CD14-positive monocyte (primary cell): ENCODE measurements around the gene CPNE2. TPM values are rescaled to one million over a fixed set of nuclear protein-coding genes. Genes with fewer than 3 reads are reported as not detected.

Source experiments
- DNase-seq, 3 donors: peaks; one replicate each; pipeline ENCODE4 v3.0.0-alpha.2; 2011 to 2022
- H2AFZ ChIP-seq: 2 replicates; pipeline ENCODE4 v1.6.0; 2012; ENCODE audit warnings: mild to moderate bottlenecking, low read depth, low read length, inconsistent platforms; ENCODE audit not compliant: insufficient read depth, poor library complexity, severe bottlenecking
- H3K27ac ChIP-seq, 2 donors: 1 replicate in 1 of 2; 2 replicates in 1 of 2; pipeline ENCODE4 v1.5.1; 2012 to 2013; ENCODE audit warnings: low read length in 2 of 2, control low read depth in 1 of 2, inconsistent platforms in 1 of 2, low read depth in 1 of 2, mild to moderate bottlenecking in 1 of 2
- H3K27me3 ChIP-seq, 2 donors: one replicate each; pipeline versions ENCODE4 v1.6.0 to v1.6.1; 2011 to 2013; ENCODE audit warnings: low read length in 2 of 2; ENCODE audit not compliant: control insufficient read depth in 2 of 2, insufficient read depth in 2 of 2
- H3K36me3 ChIP-seq, 2 donors: replicated peaks in 1 of 2; 1 replicate in 1 of 2; 2 replicates in 1 of 2; pipeline versions ENCODE4 v1.5.1 to v1.6.1; 2012 to 2013; ENCODE audit warnings: low read length in 2 of 2, control low read depth in 1 of 2, inconsistent platforms in 1 of 2, mild to moderate bottlenecking in 1 of 2; ENCODE audit not compliant: insufficient read depth in 2 of 2, control insufficient read depth in 1 of 2
- H3K4me1 ChIP-seq, 2 donors: 1 replicate in 1 of 2; 2 replicates in 1 of 2; pipeline versions ENCODE4 v1.5.1 to v1.6.1; 2012 to 2013; ENCODE audit warnings: low read length in 2 of 2, control low read depth in 1 of 2, inconsistent platforms in 1 of 2, mild to moderate bottlenecking in 1 of 2, moderate library complexity in 1 of 2; ENCODE audit not compliant: insufficient read depth in 2 of 2, control insufficient read depth in 1 of 2
- H3K4me2 ChIP-seq: replicated peaks from 2 replicates; pipeline ENCODE3; 2012; ENCODE audit warnings: low read length, moderate library complexity, mild to moderate bottlenecking; ENCODE audit not compliant: poor library complexity, severe bottlenecking; ENCODE audit errors: extremely low read depth
- H3K4me3 ChIP-seq, 3 experiments: fragments of 200-600 bp in 1 of 3; sonication (generic) in 1 of 3; replicated peaks in 1 of 3; 1 replicate in 2 of 3; 2 replicates in 1 of 3; pipeline ENCODE4 v1.5.1; 2011 to 2013; ENCODE audit warnings: low read length in 3 of 3, mild to moderate bottlenecking in 3 of 3, control low read depth in 2 of 3, low read depth in 2 of 3, inconsistent platforms in 1 of 3, moderate library complexity in 1 of 3
- H3K79me2 ChIP-seq: 2 replicates; pipeline ENCODE4 v1.6.0; 2012; ENCODE audit warnings: mild to moderate bottlenecking, control low read depth, inconsistent platforms, low read length, moderate library complexity; ENCODE audit not compliant: insufficient read depth
- H3K9ac ChIP-seq: 2 replicates; pipeline ENCODE4 v1.6.0; 2017; ENCODE audit warnings: low read length, mild to moderate bottlenecking; ENCODE audit not compliant: insufficient read depth, poor library complexity, severe bottlenecking
- H3K9me3 ChIP-seq, 2 donors: replicated peaks in 1 of 2; 1 replicate in 1 of 2; 2 replicates in 1 of 2; pipeline versions ENCODE4 v1.5.1 to v1.6.1; 2012 to 2013; ENCODE audit warnings: low read length in 2 of 2, control low read depth in 1 of 2; ENCODE audit not compliant: control insufficient read depth in 1 of 2, insufficient read depth in 1 of 2
- H4K20me1 ChIP-seq: 2 replicates; pipeline ENCODE4 v1.6.0; 2012; ENCODE audit warnings: mild to moderate bottlenecking, low read length, control low read depth, moderate library complexity; ENCODE audit not compliant: insufficient read depth
- H3K27ac Mint-ChIP-seq, 7 donors: one replicate each; pipeline ENCODE4 v1.8.0; 2020; ENCODE audit warnings: mild to moderate bottlenecking in 7 of 7, mixed read lengths in 7 of 7, moderate library complexity in 6 of 7, inconsistent platforms in 2 of 7
- H3K27me3 Mint-ChIP-seq, 3 donors: one replicate each; pipeline ENCODE4 v1.8.0; 2021 to 2022; ENCODE audit warnings: low read depth in 3 of 3, mild to moderate bottlenecking in 3 of 3, mixed read lengths in 3 of 3, moderate library complexity in 3 of 3, inconsistent platforms in 1 of 3
- H3K36me3 Mint-ChIP-seq, 2 donors: one replicate each; pipeline ENCODE4 v1.8.0; 2020; ENCODE audit warnings: mixed read lengths in 2 of 2, inconsistent platforms in 1 of 2, mild to moderate bottlenecking in 1 of 2
- H3K4me1 Mint-ChIP-seq: one replicate; pipeline ENCODE4 v1.8.0; 2020; ENCODE audit warnings: mild to moderate bottlenecking, mixed read lengths
- H3K4me3 Mint-ChIP-seq, 2 donors: one replicate each; pipeline ENCODE4 v1.8.0; 2020; ENCODE audit warnings: mild to moderate bottlenecking in 2 of 2, mixed read lengths in 2 of 2, moderate library complexity in 1 of 2
- H3K9me3 Mint-ChIP-seq, 7 donors: one replicate each; pipeline ENCODE4 v1.8.0; 2020 to 2022; ENCODE audit warnings: mixed read lengths in 7 of 7, mild to moderate bottlenecking in 6 of 7, moderate library complexity in 6 of 7, inconsistent platforms in 2 of 7
- CTCF ChIP-seq: fragments of 200-600 bp; IDR thresholded peaks from one replicate; pipeline ENCODE4 v1.8.0; 2022; ENCODE audit warnings: antibody characterized with exemption, mild to moderate bottlenecking
- WGBS: methylation state at CpG from one replicate; pipeline ENCODE4 v1.1.5; 2013; ENCODE audit warnings: missing lambda C conversion rate; ENCODE audit not compliant: insufficient coverage; 5-methylcytosine and 5-hydroxymethylcytosine counted together
- intact Hi-C, 2 donors: fragments of 100-400 bp; cut with micrococcal nuclease; formaldehyde crosslinking; loops; one replicate each; pipeline versions ENCODE4 v1.15.0 to v1.15.1; 2023
- polyA plus RNA-seq, 3 donors: library from polyadenylated mRNA; depleted of rRNA in 1 of 3; unstranded in 2 of 3; stranded (reverse) in 1 of 3; fragments of 300-500 nt in 2 of 3; fragments of >200 nt in 1 of 3; fragmentation: Illumina TruSeq in 2 of 3; gene quantifications; 1 replicate in 2 of 3; 2 replicates in 1 of 3; pipeline ENCODE4 v1.2.3, GENCODE V29; 2012 to 2021

The CPNE2 gene
- polyA plus RNA-seq, 3 donors, result 18.3 to 68.8 (median 23.9) TPM

DNA sequence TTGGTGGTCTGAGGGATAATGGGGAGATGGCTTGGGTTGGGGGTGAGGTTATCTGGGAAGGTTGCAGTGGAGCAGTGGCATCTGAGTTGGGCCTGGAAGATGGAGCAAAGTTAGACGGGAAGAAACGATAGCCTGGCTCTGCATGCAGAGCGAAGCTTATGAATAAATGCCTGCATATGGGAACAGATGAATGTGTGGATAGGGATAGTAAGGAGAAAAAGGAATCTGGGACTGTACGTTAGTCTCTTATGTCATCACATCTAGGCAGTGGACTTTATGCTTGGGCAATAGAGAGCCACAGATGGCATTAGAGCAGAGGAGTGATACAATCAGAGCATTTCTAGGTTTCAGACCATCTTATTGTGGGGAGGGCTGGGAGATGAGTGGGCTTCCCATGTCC is 33.0 kb downstream of the CPNE2 start:
- Mint-ChIP-seq H3K9me3 (peaks cover 0 to 2% (median 0%) of the 10 kb centered on the region in 7 donors), H3K4me1 (peaks cover 16% of the 10 kb centered on the region), H3K4me3 (no peak overlapping the region), H3K27me3 (peaks cover 0 to 1% (median 0%) of the 10 kb centered on the region in 3 donors), H3K27ac (peak overlapping the region in 1 of 7 donors; percentile 65), H3K36me3 (peaks cover 72 to 84% of the 10 kb centered on the region in 2 donors)
- Histone ChIP-seq H3K4me3 (no peak overlapping the region), H3K9me3 (no peaks in the 10 kb centered on the region), H3K27me3 (no peaks in the 10 kb centered on the region), H3K9ac (no peak overlapping the region), H3K4me1 (peaks cover 5 to 6% of the 10 kb centered on the region in 2 donors), H3K4me2 (no peak overlapping the region), H3K27ac (no peak overlapping the region), H3K79me2 (no peaks in the 10 kb centered on the region), H4K20me1 (no peaks in the 10 kb centered on the region), H2AFZ (no peak overlapping the region), H3K36me3 (peaks cover 70 to 83% of the 10 kb centered on the region in 2 donors)
- WGBS, result 96% methylated on average over 4 of the region's 4 CpGs
- intact Hi-C loops, result no loop called here
- no peak for TF ChIP-seq CTCF
- no peak for DNase-seq

GRCh38 chr16:57125969-57126368 is 33.6 kb downstream of the CPNE2 start:
- H3K79me2 ChIP-seq, result no peaks in the 10 kb centered on the region
- H3K36me3 ChIP-seq, result peaks cover 67 to 83% of the 10 kb centered on the region in 2 donors
- WGBS, result 100% methylated on average over 1 of the region's 4 CpGs
- Mint-ChIP-seq H3K36me3 (peaks cover 71 to 83% of the 10 kb centered on the region in 2 donors), H3K27ac (no peak overlapping the region), H3K9me3 (peaks cover 0 to 2% (median 0%) of the 10 kb centered on the region in 7 donors), H3K4me3 (no peak overlapping the region), H3K27me3 (peaks cover 0 to 1% (median 0%) of the 10 kb centered on the region in 3 donors), H3K4me1 (peaks cover 16% of the 10 kb centered on the region)
- no peak overlapping the region for H3K4me3 ChIP-seq
- no peak overlapping the region for H3K4me2 ChIP-seq
- H3K27me3 ChIP-seq, result no peaks in the 10 kb centered on the region
- no peaks in the 10 kb centered on the region for H4K20me1 ChIP-seq
- H2AFZ ChIP-seq, result no peak overlapping the region
- peaks cover 5 to 6% of the 10 kb centered on the region in 2 donors for H3K4me1 ChIP-seq
- intact Hi-C loops, result no loop called here
- DNase-seq, result no peak
- no peak overlapping the region for H3K9ac ChIP-seq
- no peak for TF ChIP-seq CTCF
- H3K9me3 ChIP-seq, result no peaks in the 10 kb centered on the region
- H3K27ac ChIP-seq, result no peak overlapping the region
